ENCODE measurements around the gene CCNJL. TPM values are rescaled to one million over a fixed set of nuclear protein-coding genes. Genes with fewer than 3 reads are reported as not detected.

Gene CCNJL
- total and polyA plus RNA-seq, 7 donors = 0.16 to 18.7 (median 4.7) TPM

DNA sequence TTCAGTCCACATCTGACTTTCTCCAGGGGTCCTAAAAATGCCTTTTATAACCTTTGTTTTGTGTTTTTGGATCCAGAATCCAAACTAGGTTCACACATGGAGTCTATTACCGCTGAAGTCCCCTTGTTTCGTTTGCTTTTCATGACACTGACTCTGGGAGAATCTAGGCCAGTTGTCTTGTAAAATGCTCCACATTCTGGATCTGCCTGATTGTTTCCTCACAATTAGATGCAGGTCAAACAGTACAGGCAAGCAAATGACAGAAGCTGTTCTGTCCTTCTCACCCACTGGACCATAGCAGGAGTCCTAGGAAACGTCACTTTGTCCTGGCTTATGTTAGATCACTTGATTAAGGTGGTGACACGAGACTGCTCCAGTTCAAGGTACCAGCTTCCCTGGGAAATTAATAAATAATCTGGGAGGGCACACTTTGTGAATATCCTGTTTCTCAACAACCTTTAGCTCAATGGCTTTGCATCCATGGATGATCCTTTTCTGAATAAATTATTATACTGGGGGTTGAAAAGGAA is 49.0 kb downstream of the CCNJL start:
- no peaks in the 10 kb centered on the region for H3K9me3 ChIP-seq
- intact Hi-C loops (cut with DNase I) = no loop called here
- TF ChIP-seq, protein P1, sequence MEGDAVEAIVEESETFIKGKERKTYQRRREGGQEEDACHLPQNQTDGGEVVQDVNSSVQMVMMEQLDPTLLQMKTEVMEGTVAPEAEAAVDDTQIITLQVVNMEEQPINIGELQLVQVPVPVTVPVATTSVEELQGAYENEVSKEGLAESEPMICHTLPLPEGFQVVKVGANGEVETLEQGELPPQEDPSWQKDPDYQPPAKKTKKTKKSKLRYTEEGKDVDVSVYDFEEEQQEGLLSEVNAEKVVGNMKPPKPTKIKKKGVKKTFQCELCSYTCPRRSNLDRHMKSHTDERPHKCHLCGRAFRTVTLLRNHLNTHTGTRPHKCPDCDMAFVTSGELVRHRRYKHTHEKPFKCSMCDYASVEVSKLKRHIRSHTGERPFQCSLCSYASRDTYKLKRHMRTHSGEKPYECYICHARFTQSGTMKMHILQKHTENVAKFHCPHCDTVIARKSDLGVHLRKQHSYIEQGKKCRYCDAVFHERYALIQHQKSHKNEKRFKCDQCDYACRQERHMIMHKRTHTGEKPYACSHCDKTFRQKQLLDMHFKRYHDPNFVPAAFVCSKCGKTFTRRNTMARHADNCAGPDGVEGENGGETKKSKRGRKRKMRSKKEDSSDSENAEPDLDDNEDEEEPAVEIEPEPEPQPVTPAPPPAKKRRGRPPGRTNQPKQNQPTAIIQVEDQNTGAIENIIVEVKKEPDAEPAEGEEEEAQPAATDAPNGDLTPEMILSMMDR (IDR thresholded peaks at IDR 0.05) = no peak
- no peak for TF ChIP-seq EP300 (IDR thresholded peaks at IDR 0.05)
- no peak for TF ChIP-seq POLR2AphosphoS5 (IDR thresholded peaks at IDR 0.05)
- TF ChIP-seq POLR2A (IDR thresholded peaks at IDR 0.05) = no peak
- no peaks in the 10 kb centered on the region for H3K36me3 ChIP-seq
- no peak for DNase-seq
- no peak overlapping the region for H3K4me3 ChIP-seq
- 74 to 84% methylated on average over 4 of the region's 4 CpGs for WGBS, 2 donors
- no peaks in the 10 kb centered on the region for H3K27me3 ChIP-seq
- peaks cover 0 to under 1% (median 0%) of the 10 kb centered on the region in 4 donors for H3K4me1 ChIP-seq
- no peak overlapping the region for H3K27ac ChIP-seq

DNA sequence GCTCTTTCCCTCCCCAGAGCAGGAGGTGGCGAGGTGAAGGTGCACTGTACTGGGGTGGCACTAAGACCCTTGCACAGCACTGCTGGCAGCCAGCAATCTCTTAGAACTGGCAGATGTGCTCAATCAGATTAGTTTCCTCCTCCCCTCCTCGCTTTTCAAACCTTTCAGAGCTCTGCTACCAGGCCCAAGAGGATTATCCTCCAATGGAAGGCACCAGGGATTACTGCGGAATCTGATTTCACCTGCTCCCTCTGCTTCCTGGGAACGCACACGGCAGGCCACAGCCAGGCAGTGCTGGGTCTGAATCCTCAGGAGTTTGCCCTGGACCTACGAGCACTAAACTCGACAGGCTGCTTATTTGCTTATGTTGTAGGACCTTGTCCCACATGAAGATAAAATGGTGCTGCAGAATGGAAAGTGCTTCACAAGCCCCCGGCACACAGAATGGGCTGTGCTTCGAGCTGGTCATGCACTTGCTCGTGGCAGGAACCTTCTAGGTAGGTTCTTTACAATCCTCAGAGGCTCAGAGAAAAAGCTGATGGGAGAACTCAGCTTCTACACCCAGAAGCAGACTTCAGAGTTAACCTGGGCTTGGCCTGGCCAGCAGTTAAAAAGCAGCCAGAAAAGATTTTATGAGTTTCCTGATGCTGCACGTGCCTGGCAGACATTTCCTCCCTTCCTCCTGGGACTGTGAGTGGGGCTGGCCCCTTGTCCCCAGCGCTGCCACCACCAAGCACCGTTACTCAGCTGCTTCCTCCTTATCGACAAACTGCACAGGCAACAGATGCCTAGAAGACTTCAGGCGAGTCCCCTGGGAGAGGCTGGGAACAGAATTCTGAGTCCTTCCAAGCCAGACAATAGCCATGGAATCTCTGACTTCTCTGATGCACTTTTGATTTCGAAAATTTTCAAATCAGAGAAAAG is 50.0 kb downstream of the CCNJL start:
- Histone ChIP-seq H3K27me3 (no peaks in the 10 kb centered on the region), H3K4me1 (no peaks in the 10 kb centered on the region), H3K27ac (no peak overlapping the region), H3K9me3 (no peaks in the 10 kb centered on the region), H3K36me3 (no peaks in the 10 kb centered on the region), H3K4me3 (no peak overlapping the region)
- intact Hi-C loops (cut with DNase I) = no loop called here
- no peak for DNase-seq
- WGBS, 2 donors = 23 to 37% methylated on average over 16 of the region's 16 CpGs
- TF ChIP-seq EP300 (IDR thresholded peaks at IDR 0.05) (no peak), POLR2AphosphoS5 (IDR thresholded peaks at IDR 0.05) (no peak), POLR2A (IDR thresholded peaks at IDR 0.05) (no peak)
- TF ChIP-seq, protein P1 (IDR thresholded peaks at IDR 0.05) = no peak

DNA sequence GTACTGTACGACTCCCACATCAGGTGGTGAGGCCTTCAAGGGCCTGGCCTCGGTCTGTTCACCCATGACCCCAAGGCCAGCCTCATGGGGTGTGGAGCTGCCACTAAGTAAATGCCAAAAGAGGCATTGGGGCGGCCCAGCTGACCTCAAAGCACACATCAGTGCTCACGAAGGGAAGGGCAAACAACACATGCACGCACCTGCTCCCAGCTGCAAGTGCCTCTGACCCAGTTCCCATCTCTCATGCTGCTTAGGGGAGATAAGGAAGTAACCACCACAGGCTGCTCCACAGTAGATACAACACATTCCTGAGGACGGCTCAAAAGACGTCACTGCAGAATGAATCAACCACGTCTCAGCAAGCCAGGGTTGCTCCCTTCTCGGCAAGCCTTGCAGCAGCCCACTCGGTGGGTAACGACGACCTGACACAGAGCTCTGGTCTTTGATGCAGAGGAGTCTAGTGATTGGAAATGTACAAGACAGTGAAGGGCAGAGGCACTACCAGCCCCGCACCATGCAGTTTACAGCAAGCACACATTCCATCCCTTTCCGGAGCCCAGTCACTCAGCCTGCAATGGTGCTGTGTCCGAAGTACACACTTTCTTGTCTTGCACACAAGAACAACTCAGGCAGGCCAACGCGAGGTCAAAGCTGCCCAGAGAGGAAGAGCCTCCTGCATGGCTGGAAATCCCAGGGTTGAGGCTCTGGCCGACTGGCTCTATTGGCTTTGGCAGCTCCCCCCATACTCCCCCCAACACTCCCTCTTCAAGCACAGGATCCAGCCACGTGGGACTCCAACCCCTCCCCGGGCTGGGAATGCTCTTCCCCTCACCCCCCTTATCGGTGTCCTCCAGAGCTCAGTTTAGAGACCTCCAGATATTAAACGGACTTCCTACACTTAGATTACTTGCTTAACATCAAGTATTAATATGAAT is 51.2 kb downstream of the CCNJL start:
- H3K4me3 ChIP-seq = no peak overlapping the region
- no peak for DNase-seq
- WGBS, 2 donors = 24 to 37% methylated on average over 22 of the region's 22 CpGs
- H3K4me1 ChIP-seq = no peaks in the 10 kb centered on the region
- H3K27me3 ChIP-seq = no peaks in the 10 kb centered on the region
- no peaks in the 10 kb centered on the region for H3K9me3 ChIP-seq
- no peaks in the 10 kb centered on the region for H3K36me3 ChIP-seq
- TF ChIP-seq, protein P1 (IDR thresholded peaks at IDR 0.05) = no peak
- TF ChIP-seq POLR2A (IDR thresholded peaks at IDR 0.05) (no peak), POLR2AphosphoS5 (IDR thresholded peaks at IDR 0.05) (no peak), EP300 (IDR thresholded peaks at IDR 0.05) (no peak)
- intact Hi-C loops (cut with DNase I) = no loop called here
- H3K27ac ChIP-seq = no peak overlapping the region

DNA sequence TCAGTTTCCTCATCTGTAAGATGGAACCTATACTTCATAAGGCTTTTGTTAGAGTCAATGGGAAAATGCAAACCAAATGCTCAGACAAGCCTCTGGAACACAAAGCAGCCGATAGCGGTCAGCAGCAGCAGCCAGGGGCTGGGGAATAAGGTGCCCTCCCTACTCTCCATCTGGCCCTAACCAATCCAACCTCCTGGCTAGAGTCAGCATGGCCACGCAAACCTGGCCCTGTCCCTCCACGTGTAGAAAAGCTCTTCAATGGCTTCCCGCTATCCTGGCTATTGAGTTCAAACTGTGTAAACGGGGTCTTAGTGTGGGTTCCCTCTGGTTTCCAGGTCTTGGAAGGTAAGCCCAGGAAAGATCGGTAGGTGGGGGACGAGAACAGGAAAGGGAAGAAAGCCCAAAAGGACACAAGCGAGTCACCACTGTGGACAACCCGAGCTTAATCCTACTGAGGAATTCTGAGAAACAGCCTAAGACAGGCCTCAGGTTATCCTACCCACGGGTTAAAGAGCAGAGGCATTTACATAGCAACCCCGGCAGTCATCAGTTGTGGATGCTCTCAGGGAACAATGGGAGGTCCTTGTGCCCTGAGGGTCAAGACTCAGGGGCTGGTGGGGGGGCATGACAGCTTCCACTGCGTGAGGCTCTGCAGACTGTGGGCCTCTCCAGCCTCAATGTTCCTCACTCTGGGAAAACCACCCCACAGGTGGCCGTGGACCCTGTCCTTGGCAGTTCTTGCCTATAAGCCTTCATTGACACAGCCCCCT is 52.2 kb downstream of the CCNJL start:
- intact Hi-C loops (cut with DNase I) = no loop called here
- Histone ChIP-seq H3K36me3 (no peaks in the 10 kb centered on the region), H3K27me3 (no peaks in the 10 kb centered on the region), H3K4me3 (no peak overlapping the region), H3K27ac (no peak overlapping the region), H3K9me3 (no peaks in the 10 kb centered on the region), H3K4me1 (no peaks in the 10 kb centered on the region)
- TF ChIP-seq POLR2A (IDR thresholded peaks at IDR 0.05) (no peak), EP300 (IDR thresholded peaks at IDR 0.05) (no peak), POLR2AphosphoS5 (IDR thresholded peaks at IDR 0.05) (no peak)
- TF ChIP-seq, protein P1 (IDR thresholded peaks at IDR 0.05) = no peak
- WGBS, 2 donors = 89 to 91% methylated on average over 14 of the region's 14 CpGs
- DNase-seq = no peak

Measured in sigmoid colon (tissue), 7 donors.